HG02759 (cell line): ENCODE results near the gene SKIDA1.
A peak's percentile ranks its signal among the peaks of the same experiment; 100 is the strongest.

ENCODE experiments used
- ATAC-seq: cut with Tn5 transposase; IDR thresholded peaks from one replicate; pipeline ENCODE4 v1.9.1; 2021; ENCODE audit warnings: mild to moderate bottlenecking, moderate library complexity; ENCODE audit not compliant: unreplicated experiment

The SKIDA1 gene

GRCh38 chr10:21529032-21529910 lies 3.8 kb upstream of the SKIDA1 start:
- no peak for ATAC-seq

- no peak for ATAC-seq
These were observed 3.0 kb upstream of the SKIDA1 start for GRCh38 chr10:21528236-21529031.

- ATAC-seq = no peak
These were observed 2.2 kb upstream of the SKIDA1 start for GRCh38 chr10:21527598-21528235.

GRCh38 chr10:21526860-21527597 lies 1.5 kb upstream of the SKIDA1 start:
- peak; percentile 39 for ATAC-seq

GRCh38 chr10:21526188-21526859 lies 842 bp upstream of the SKIDA1 start:
- peak; percentile 47 for ATAC-seq

GRCh38 chr10:21524526-21525366 lies 736 bp downstream of the SKIDA1 start:
- no peak for ATAC-seq

DNA sequence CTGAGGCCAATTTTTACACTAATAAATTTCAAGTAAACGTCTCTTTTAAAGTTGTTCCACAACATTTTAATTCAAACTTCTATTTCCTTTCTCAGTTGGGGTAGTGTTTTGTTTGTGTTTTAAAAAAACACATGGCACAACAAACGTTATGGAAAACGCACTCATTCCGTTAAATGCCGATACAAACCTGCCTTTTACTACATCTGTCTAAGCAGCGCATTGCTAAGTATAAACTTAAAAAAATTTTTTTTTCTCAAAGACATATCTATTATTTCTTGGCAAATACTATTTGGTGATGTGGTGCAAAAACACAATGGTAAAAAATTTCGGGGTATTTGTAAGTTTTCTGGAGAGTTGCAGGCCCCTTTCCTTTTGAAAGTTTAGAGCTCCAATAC lies 1.4 kb downstream of the SKIDA1 start:
- ATAC-seq = no peak

- no peak for ATAC-seq
These were observed 1.9 kb downstream of the SKIDA1 start for GRCh38 chr10:21523557-21524008.

DNA sequence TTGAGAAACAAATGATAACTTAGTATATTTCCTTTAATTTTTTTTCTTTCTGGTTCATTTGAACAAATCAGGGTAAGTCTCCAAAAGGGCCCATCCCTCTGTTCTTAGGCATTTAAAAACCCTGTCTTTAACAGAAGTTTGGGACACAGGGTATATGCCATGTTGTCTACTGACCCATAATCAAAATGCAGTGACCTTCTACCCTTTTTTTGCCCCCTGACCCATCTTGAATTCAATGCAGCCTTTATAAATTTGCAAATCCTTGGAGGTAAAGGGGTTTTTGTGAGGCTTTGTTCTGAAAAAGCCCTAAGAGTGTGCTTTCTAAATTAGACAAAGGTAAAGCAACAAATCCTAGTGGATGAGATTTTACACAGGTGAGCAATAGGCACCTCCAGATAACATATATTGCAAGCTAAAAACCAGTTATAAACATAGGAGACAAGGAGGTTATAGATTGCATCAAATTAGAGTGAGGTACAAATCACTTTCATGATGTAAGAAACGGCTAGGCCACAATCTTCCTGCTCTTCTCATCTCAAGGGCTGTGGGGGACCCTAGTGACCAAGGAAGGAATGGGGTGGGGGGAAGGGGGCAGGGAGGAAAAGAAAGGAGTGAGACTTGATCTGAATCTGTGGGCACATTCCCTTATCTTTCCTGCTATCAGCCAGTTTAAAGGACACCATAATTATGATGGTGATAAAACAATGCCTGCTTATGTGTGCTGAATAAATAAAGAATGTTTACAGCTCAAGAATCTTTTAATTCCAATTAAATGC lies 2.7 kb downstream of the SKIDA1 start:
- no peak for ATAC-seq

GRCh38 chr10:21521751-21522533 lies 3.5 kb downstream of the SKIDA1 start:
- ATAC-seq = no peak

GRCh38 chr10:21520949-21521348 lies 4.5 kb downstream of the SKIDA1 start:
- no peak for ATAC-seq

DNA sequence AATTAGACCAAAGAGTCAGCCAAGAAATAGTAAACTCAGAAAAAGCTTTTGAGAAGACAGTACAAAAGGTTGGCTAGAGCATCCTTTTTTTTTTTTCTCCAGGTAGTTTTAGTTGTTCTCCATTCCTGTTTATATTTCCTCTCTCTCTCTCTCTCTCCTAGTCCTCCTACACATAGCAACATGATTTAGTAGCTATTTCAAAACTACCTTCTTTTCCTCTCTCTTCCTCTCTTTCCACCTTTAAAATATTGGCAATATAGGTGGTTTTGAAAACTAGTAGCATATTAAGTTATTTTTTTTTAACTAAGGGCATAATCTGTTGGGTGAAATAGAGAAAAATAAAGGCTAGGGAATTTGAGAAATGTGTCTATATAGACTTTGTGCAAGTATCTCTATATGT lies 5.0 kb downstream of the SKIDA1 start:
- ATAC-seq = no peak

DNA sequence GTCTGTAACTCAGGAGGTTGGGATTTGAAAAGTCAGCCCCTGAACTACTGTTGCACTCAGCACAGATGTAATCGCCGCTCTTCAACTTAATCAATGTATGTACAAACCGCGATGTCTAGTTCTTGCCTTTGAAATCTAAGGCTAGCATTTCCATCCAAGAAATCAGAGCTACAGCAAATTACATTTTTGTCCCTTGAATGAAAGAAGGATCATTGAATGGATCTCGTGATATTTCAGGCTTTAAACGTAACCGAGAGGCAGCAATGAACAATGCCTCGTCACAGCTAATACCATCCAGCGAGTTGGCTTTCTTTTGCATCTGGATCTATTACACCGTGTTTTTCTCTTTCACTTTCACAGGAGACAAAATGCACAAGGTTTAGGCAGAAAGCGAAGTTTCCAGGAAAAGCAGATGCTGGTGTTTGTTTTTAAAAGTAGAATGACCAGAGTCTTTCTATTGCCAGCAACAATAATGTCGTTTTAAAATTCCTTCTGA lies 5.5 kb downstream of the SKIDA1 start:
- no peak for ATAC-seq

GRCh38 chr10:21519397-21519933 lies 6.0 kb downstream of the SKIDA1 start:
- ATAC-seq = no peak

- ATAC-seq = no peak
These were observed 6.7 kb downstream of the SKIDA1 start for GRCh38 chr10:21518641-21519396.

DNA sequence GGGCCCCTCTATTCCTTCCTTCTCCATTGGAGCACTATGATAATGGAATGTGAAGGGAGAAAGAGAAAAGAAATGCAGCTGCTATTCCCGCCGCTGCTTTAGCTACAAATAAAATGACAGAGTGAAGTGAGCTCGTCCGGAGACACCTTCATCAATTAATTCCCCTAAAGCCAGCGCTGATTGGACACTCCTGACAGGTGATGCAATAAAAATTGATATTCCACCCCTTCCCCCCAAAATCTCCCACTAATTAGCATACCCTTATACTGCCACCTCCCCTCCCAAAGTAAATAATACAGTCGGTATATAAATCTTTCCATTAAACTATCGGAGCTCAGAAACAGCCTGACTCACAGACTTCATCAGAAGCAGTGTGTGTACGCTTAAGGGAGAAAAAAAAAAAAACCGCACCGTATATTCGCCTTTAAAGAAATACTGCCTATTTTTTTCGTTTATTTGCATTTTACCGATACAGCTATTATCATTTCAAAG lies 7.3 kb downstream of the SKIDA1 start:
- ATAC-seq = no peak
